Measurements from ENCODE around the gene HSPB2.

DNA sequence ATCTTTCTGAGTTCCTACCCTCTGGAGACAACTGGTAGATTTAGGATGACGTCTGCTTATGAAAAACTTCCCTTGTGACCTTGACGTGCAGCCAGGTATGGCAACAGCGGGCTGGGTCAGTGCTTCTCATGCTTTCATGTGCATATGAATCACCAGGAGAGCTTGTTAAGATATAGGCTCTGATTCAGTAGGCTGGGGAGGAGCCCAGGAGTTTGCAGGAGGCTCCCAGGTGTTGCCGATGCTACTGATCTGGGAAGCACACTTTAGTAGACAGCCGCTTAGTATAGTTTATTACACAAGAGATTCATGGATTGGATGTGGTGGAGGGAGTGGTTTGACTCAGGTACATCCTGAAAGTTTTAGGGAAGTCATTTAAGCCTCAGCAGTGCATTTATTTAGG is 48.4 kb downstream of the HSPB2 start:
- TF ChIP-seq GATA3 (IDR thresholded peaks at IDR 0.05; ENCODE audit: low read depth, low read length) (no peak), GATA2 (IDR thresholded peaks at IDR 0.05; ENCODE audit: low read depth, low read length) (no peak)
